ENCODE results near the gene C5orf46.
A peak's percentile ranks its signal among the peaks of the same experiment; 100 is the strongest.
"Not testable (repeated sequence)": the region's sequence is repeated elsewhere in the genome, so short reads cannot be mapped to it uniquely, and the experiment has no call there.

Gene C5orf46

GRCh38 chr5:147906326-147907095 lies at the start of gene C5orf46:
Gene C5orf46 (minus strand): TSS chr5:147906538. CDS start chr5:147906501, 37 bp downstream.
- DNase-seq = no peak

DNA sequence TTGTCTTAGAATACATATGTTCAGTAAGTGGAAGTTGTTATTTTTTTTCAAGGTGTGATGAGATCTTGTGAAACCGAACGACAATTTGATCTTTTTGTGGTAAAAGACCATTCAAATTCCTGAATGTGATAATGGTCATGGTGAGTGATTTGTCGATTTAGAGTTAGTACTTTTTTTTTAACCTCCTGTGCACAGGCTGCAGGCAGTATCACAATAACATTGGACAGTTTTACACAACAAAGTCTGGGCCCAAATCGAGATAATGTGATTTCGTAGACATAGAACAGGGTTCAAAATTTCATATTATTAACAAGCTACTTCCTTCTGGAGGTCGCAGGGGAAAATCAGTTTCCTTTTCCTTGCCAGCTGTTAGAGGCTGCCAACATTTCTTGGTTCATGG lies 48.6 kb upstream of the C5orf46 start:
- no peak for DNase-seq

DNA sequence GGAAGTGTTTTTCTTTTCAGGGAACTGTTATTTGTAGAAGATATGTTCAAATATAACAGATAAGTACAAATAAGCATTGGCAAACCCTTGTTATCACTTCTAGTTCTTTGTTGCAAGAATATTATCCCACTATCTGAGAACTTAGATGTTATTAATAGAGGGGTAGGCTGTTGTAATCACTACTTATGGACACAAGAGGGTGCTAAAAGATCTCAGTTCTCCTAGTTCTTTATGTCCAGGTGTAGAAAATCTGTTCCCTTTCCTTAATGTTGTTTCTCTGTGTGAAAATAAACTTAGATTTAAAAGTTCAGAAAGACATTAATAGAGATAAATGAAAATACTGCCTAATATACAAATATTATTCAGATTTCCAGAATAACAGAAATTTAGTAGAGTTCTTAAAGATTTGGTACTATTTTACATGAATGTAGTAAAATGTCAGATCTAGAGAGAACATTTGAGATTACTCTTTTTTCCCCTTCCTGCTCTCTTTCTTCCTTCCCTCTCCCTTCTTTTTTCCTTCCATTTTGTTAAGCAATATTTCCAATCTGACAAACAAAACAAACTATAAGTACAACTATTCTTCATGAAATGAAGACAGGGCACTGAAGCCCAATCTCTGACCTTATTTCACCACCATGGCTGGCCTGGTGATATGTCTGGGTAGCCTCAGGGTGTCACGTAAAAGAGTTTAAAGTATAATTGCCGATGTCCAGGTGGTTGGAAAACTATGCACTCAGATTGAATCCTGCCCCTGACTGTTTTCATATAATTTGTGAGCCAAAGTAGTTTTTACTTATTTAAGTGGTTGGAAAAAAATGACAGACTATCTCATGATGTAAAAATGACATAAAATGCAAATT lies 43.6 kb upstream of the C5orf46 start:
- peak; percentile 20 to 49 for DNase-seq

GRCh38 chr5:147946658-147947274 lies 40.4 kb upstream of the C5orf46 start:
- not testable (repeated sequence) for DNase-seq

DNA sequence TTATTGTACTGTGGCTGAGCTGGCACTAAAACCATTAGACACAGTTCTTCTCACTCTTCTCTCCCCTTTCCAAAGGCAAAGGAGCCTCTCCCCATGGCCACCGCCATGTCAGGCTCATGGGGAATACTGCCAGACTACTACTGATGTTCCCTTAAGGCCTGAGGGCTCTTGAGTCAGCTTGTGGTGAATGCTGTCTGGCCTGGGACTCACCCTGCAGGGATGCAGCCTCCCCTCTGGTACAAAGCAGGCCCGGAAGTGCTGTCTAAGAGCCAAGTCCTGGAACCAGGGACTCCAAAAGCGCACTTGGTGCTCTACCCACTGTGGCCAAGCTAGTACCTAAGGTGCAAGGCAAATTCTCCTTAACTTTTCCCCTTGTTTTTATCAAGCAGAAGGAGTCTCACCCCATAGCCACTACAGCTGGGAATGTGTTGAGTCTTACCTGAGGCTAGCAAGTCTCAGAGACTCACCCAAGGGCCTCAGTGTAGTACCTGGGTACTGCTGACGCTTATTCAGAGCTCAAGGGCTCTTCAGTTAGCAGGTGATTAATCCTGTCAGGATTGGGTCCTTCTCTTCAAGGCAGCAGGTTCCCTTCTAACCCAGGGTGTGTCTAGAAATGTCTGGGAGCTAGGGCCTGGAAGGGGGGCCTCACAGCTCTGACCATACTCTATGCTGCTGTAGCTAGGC lies 33.2 kb upstream of the C5orf46 start:
- DNase-seq = no peak

- peak; percentile 29 to 49 for DNase-seq
Observed at GRCh38 chr5:147935032-147935431, 28.7 kb upstream of the C5orf46 start.

GRCh38 chr5:147930769-147931168 lies 24.4 kb upstream of the C5orf46 start:
- DNase-seq = no peak

- DNase-seq = no peak
Observed at GRCh38 chr5:147927901-147928300, 21.6 kb upstream of the C5orf46 start.

DNA sequence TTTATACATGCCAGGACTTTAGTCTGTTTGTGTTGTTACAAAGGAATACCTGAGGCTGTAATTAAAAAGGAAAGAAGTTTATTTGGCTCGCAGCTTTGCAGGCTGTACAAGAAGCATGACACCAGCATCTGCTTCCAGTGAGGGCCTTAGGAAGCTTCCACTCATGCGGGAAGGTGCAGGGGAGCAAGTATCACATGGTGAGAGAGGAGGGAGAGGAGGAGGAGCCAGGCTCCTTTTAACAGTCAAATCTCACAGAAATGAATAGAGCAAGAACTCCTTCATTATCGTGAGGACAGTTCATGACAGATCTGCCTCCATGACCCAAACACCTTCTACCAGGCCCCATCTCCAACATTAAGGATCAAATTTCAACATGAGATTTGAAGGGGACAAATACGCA lies 18.7 kb upstream of the C5orf46 start:
- no peak for DNase-seq

GRCh38 chr5:147921136-147921535 lies 14.8 kb upstream of the C5orf46 start:
- no peak for DNase-seq

- no peak for DNase-seq
Observed at GRCh38 chr5:147920420-147921030, 14.2 kb upstream of the C5orf46 start.

DNA sequence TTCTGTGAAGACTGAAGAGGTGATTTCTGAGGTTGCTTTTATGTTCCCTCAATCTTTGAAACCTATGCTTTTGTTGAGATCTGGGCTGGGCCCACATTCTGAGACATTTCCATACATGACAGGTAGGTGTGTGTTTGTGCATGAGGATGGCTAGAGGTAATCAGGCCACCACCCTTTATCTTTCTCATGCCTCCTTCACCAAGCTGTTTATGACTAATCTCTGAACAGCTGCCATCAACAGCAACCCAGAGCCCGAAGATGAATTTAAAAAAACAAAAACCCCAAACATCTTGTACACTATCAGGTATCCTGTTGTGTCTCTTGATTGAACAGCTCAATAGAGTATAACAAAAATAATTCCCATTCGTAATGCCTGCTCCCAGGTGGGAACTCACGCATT lies 12.6 kb upstream of the C5orf46 start:
- DNase-seq = no peak

- no peak for DNase-seq
Observed at GRCh38 chr5:147918101-147918685, 11.9 kb upstream of the C5orf46 start.

- no peak for DNase-seq
Observed at GRCh38 chr5:147913786-147914185, 7.4 kb upstream of the C5orf46 start.

- no peak for DNase-seq
Observed at GRCh38 chr5:147912011-147912410, 5.7 kb upstream of the C5orf46 start.

DNA sequence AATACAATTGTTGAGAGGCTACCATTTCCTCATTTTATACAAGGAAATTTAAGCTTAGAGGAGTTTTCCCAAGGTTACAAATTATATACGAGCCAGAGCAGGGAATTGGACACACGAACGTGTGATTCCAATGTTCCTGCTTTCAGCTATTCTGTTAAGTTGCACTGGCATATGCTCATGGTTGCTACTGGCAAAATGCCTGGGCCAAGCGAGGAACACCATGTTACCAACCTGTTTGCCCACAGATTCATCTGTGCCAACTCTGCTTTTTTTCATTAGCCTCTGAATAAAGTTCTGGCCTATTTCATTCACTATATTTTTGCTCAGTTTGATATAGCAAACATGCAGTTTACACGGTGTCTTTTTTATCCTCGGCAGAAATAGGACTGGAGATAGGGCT lies 5.1 kb upstream of the C5orf46 start:
- no peak for DNase-seq

DNA sequence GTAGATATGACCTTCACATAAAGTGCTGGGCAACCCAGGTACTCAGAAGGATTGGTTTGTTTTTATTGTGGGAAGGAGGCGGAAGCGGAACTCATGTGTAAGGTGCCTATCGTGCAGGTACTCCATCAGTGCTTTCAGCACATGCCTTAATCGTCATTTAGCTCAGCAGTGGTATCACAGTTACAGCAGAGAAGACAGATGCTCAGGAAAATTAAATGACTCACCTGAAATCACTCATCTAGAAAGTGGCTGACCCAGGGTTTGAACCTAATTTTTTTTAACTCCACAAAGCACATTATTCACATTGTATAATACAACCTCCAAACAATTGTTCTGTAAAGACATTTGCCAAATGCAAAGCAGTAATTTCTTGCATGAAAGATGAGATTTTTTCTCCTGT lies 2.2 kb downstream of the C5orf46 start:
- no peak for DNase-seq

DNA sequence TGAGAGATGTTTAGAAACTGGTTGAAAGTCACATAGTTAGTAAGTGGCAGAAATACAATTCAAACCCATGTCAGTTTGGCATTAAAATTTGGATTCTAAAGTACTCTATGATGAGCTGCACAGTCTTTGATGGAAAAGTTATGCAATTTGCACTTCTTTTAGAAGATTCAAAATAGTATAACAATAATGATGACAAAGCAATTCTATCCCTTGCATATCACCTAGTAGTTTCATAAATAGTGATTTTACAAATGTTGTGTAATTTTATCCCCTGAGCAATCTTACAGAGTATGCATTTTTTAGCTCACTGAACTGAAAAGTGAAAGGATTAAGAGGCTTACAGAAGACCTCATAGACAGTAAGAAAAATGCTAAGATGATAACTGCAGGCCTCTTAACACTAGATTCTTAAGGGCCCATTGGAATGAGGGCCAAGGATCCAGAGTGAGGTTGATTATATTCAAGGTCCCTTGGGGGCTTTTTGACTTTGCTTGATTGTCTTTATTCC lies 3.7 kb downstream of the C5orf46 start:
- DNase-seq = no peak

GRCh38 chr5:147901599-147902039 lies 4.7 kb downstream of the C5orf46 start:
- no peak for DNase-seq

DNA sequence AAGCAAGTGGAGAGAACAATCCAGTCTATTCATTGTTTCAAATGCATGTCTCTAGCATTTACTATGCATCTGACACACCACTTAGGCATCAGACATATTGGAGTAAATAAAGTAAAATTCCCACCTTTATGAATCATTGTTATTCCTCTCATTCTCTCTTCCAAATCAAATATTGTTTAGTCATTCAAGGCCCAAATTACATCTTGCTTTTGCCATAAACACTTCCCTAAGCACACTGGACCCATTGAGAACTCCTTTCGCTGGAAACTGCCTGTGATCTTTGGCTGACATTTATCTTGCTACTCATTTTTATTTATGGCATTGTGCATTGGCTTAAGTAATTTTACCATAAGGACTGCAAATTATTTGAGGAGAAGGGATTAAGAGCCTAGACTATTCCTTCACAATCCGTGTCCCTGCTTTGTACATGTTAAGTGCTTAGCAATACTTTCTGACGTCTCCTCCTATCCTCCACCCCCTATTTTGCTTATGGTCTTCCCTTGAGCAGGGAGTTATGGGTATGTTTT lies 7.4 kb downstream of the C5orf46 start:
- no peak for DNase-seq

DNA sequence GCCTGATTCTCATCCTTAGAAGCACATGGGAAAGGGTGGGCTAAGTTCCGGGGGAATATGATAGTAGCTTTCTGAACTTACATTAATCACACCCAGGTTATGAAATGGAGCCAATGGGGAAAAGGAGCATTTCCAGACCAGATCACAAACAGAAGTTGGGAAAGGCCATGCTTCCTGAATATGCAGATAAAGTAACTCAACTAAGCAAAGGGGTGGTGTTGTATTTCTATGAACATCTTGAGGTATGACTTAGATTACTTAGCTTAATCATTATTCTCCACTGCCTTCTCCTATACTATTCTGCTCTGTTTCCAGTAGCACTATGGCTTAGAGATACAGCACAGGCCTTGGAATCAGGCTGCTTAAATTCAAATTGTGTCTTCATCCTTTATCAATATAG lies 10.5 kb downstream of the C5orf46 start:
- no peak for DNase-seq

DNA sequence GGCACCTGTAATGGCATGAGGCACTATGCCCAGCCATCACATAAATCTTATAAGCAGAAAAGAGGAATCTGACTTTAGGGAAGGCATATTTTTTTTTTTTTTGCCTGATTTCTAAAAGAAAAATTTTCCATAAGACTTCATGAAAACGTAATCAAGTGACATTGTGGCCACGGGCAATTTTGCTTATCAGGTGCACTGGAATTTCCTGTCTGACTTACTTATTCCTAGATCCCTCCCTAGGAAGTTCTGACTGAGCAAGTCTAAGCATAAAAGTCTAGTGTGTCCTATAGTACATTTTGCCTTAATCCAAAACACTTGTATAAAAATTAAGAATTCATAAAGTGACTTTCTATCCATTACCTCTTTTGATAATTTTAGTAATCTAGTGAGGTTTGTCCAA lies 12.5 kb downstream of the C5orf46 start:
- DNase-seq = no peak

All from NCI-H2081 (cell line).